HEK293 (cell line): ENCODE data around the gene B4GALNT3.
A peak's percentile ranks its signal among the peaks of the same experiment; 100 is the strongest.

Experiments
- CTCF ChIA-PET: fragments of 350-600 bp; formaldehyde crosslinking; extraction: SDS; loops from one replicate; lab custom pipeline; 2021; ENCODE audit warnings: antibody characterized with exemption; lab: Yijun Ruan, JAX
- POLR2A ChIA-PET: fragments of 300-600 bp; formaldehyde crosslinking; extraction: SDS; loops from one replicate; lab custom pipeline; 2020; ENCODE audit warnings: antibody characterized with exemption, inconsistent platforms; lab: Yijun Ruan, JAX
- H3K27ac ChIP-seq: fragments of 200-500 bp; sonication (Bioruptor generic); 2 replicates; pipeline ENCODE4 v1.5.1; 2014; ENCODE audit warnings: low read depth, low read length, control low read depth, inconsistent platforms; ENCODE audit errors: extremely low read depth
- H3K36me3 ChIP-seq, 2 experiments: fragments of 200-500 bp in 1 of 2; sonication (Bioruptor generic) in 1 of 2; 1 replicate in 1 of 2; 2 replicates in 1 of 2; pipeline ENCODE4 v1.5.1; 2014 to 2017; ENCODE audit warnings: inconsistent platforms in 2 of 2, low read length in 2 of 2; ENCODE audit not compliant: control insufficient read depth in 2 of 2, insufficient read depth in 1 of 2
- H3K4me1 ChIP-seq: fragments of 200-500 bp; sonication (Bioruptor generic); 2 replicates; pipeline ENCODE4 v1.5.1; 2014; ENCODE audit warnings: mild to moderate bottlenecking, low read length, inconsistent platforms; ENCODE audit not compliant: control insufficient read depth, insufficient read depth
- H3K4me3 ChIP-seq: 2 replicates; pipeline ENCODE4 v1.5.1; 2011; ENCODE audit warnings: low read depth, mild to moderate bottlenecking, control low read depth, low read length, moderate library complexity
- H3K9me3 ChIP-seq: fragments of 200-500 bp; sonication (Bioruptor generic); 2 replicates; pipeline ENCODE4 v1.5.1; 2014; ENCODE audit warnings: low read depth, low read length, inconsistent platforms; ENCODE audit not compliant: control insufficient read depth, insufficient read depth
- ELK4 ChIP-seq: IDR thresholded peaks from 2 replicates; pipeline ENCODE4 v1.6.1; 2011; ENCODE audit warnings: mild to moderate bottlenecking, low read depth, low read length, borderline replicate concordance
- KLF1 ChIP-seq: fragments of 450-650 bp; formaldehyde crosslinking; IDR thresholded peaks from 2 replicates; pipeline ENCODE4 v1.5.1; 2016; ENCODE audit warnings: missing biosample characterization, missing genetic modification characterization
- PRDM4 ChIP-seq: fragments of 450-650 bp; formaldehyde crosslinking; IDR thresholded peaks from 2 replicates; pipeline ENCODE4 v1.5.1; 2017; ENCODE audit warnings: missing biosample characterization, missing genetic modification characterization
- REST ChIP-seq: fragments of 450-650 bp; formaldehyde crosslinking; IDR thresholded peaks from 2 replicates; pipeline ENCODE4 v1.5.1; 2016; ENCODE audit warnings: missing biosample characterization, missing genetic modification characterization
- SCRT2 ChIP-seq: fragments of 450-650 bp; formaldehyde crosslinking; IDR thresholded peaks from 2 replicates; pipeline ENCODE4 v1.5.1; 2016; ENCODE audit warnings: missing biosample characterization, missing genetic modification characterization
- SETDB1 ChIP-seq: IDR thresholded peaks from one replicate; pipeline ENCODE4 v1.6.1; 2017; ENCODE audit warnings: mild to moderate bottlenecking, low read length, moderate library complexity, mixed read lengths; ENCODE audit not compliant: insufficient read length
- SP2 ChIP-seq: fragments of 450-650 bp; formaldehyde crosslinking; IDR thresholded peaks from 2 replicates; pipeline ENCODE4 v1.5.1; 2016; ENCODE audit warnings: missing biosample characterization, missing genetic modification characterization
- ZNF138 ChIP-seq: fragments of 450-650 bp; formaldehyde crosslinking; IDR thresholded peaks from 2 replicates; pipeline ENCODE4 v1.5.1; 2016; ENCODE audit warnings: missing biosample characterization, missing genetic modification characterization, borderline replicate concordance
- ZNF169 ChIP-seq: fragments of 450-650 bp; formaldehyde crosslinking; IDR thresholded peaks from 2 replicates; pipeline ENCODE4 v1.5.1; 2016; ENCODE audit warnings: missing biosample characterization, missing genetic modification characterization
- ZNF211 ChIP-seq: fragments of 450-650 bp; formaldehyde crosslinking; IDR thresholded peaks from 2 replicates; pipeline ENCODE4 v1.5.1; 2016; ENCODE audit warnings: low read depth, missing biosample characterization, missing genetic modification characterization
- ZNF214 ChIP-seq: fragments of 450-650 bp; formaldehyde crosslinking; IDR thresholded peaks from 2 replicates; pipeline ENCODE4 v1.5.1; 2017; ENCODE audit warnings: missing biosample characterization, mild to moderate bottlenecking, missing genetic modification characterization, borderline replicate concordance
- ZNF266 ChIP-seq: fragments of 450-650 bp; formaldehyde crosslinking; IDR thresholded peaks from 2 replicates; pipeline ENCODE4 v1.5.1; 2016; ENCODE audit warnings: missing biosample characterization, missing genetic modification characterization, low read depth
- ZNF341 ChIP-seq: fragments of 450-650 bp; formaldehyde crosslinking; IDR thresholded peaks from 2 replicates; pipeline ENCODE4; 2016; ENCODE audit warnings: low read depth, missing biosample characterization, missing genetic modification characterization
- ZNF366 ChIP-seq: fragments of 450-650 bp; formaldehyde crosslinking; conservative IDR thresholded peaks from 2 replicates; pipeline ENCODE4 v1.5.1; 2016; ENCODE audit warnings: missing biosample characterization, missing genetic modification characterization
- ZNF449 ChIP-seq: fragments of 450-650 bp; formaldehyde crosslinking; IDR thresholded peaks from 2 replicates; pipeline ENCODE4 v1.5.1; 2017; ENCODE audit warnings: missing biosample characterization, mild to moderate bottlenecking, missing genetic modification characterization, moderate library complexity
- ZNF580 ChIP-seq: fragments of 450-650 bp; formaldehyde crosslinking; IDR thresholded peaks from 2 replicates; pipeline ENCODE4 v1.5.1; 2016; ENCODE audit warnings: missing biosample characterization, missing genetic modification characterization
- ZNF621 ChIP-seq: fragments of 450-650 bp; formaldehyde crosslinking; IDR thresholded peaks from 2 replicates; pipeline ENCODE4 v1.5.1; 2017; ENCODE audit warnings: missing biosample characterization, missing genetic modification characterization
- ZNF670 ChIP-seq: fragments of 450-650 bp; formaldehyde crosslinking; IDR thresholded peaks from 2 replicates; pipeline ENCODE4 v1.5.1; 2016; ENCODE audit warnings: missing biosample characterization, missing genetic modification characterization, low read depth
- ZNF677 ChIP-seq: fragments of 450-650 bp; IDR thresholded peaks from 2 replicates; pipeline ENCODE4 v1.5.0; 2018; ENCODE audit warnings: missing biosample characterization, mild to moderate bottlenecking, missing genetic modification characterization, moderate library complexity
- ZSCAN23 ChIP-seq: fragments of 450-650 bp; formaldehyde crosslinking; IDR thresholded peaks from 2 replicates; pipeline ENCODE4 v1.5.1; 2016; ENCODE audit warnings: missing biosample characterization, missing genetic modification characterization
- ZSCAN5A ChIP-seq: fragments of 450-650 bp; formaldehyde crosslinking; IDR thresholded peaks from 2 replicates; pipeline ENCODE4 v1.5.1; 2016; ENCODE audit warnings: missing biosample characterization, missing genetic modification characterization

Gene B4GALNT3

GRCh38 chr12:459430-460258 lies at the start of gene B4GALNT3:
B4GALNT3 (plus strand) TSS chr12:459939; CDS start chr12:460377, 438 bp downstream.
- no peaks in the 10 kb centered on the region for H3K36me3 ChIP-seq
- H3K4me1 ChIP-seq, result peaks cover 9% of the 10 kb centered on the region
- ChIA-PET POLR2A (no interaction called here), CTCF (interaction anchor here (0.8 kb wide), 1 partner anchor 534 kb away, joined by 3 read pairs; no protein-coding TSS in a partner anchor)
- peak within 1 kb of the TSS; percentile 60 for H3K4me3 ChIP-seq
- H3K27ac ChIP-seq, result peak within 1 kb of the TSS; percentile 51; the same call in 1 of the 2 replicates
- H3K9me3 ChIP-seq, result no peaks in the 10 kb centered on the region
- peak; percentile 63 for TF ChIP-seq SP2 (tag by site-specific recombination)
- TF ChIP-seq ZNF169 (tag by site-specific recombination), result no peak
- no peak for TF ChIP-seq ZNF266 (tag by site-specific recombination)
- 0 out of 2 replicates have a peak, but pooled peaks have one; percentile 31 for TF ChIP-seq KLF1 (tag by site-specific recombination)
- peak; percentile 49 for TF ChIP-seq SETDB1
- no peak for TF ChIP-seq ZNF677
- TF ChIP-seq ZNF580, result no peak
- TF ChIP-seq ZNF366 (tag by site-specific recombination), result no peak
- no peak for TF ChIP-seq ELK4
- no peak for TF ChIP-seq ZNF621 (tag by site-specific recombination)
- no peak for TF ChIP-seq ZNF138
- TF ChIP-seq ZNF341 (tag by site-specific recombination), result 0 out of 2 replicates have a peak, but pooled peaks have one; percentile 24
- no peak for TF ChIP-seq PRDM4 (tag by site-specific recombination)
- no peak for TF ChIP-seq ZNF211 (tag by site-specific recombination)
- no peak for TF ChIP-seq ZNF670 (tag by site-specific recombination)
- TF ChIP-seq ZNF214 (tag by site-specific recombination), result no peak
- TF ChIP-seq SCRT2 (tag by site-specific recombination), result no peak
- TF ChIP-seq REST, result no peak
- no peak for TF ChIP-seq ZSCAN5A (tag by site-specific recombination)
- TF ChIP-seq ZSCAN23 (tag by site-specific recombination), result no peak
- no peak for TF ChIP-seq ZNF449
